Panc1 (cell line): ENCODE measurements around the gene SYNE1.

ENCODE experiments used
- CTCF ChIP-seq: fragments of 450-650 bp; IDR thresholded peaks from 2 replicates; pipeline ENCODE4 v1.5.1; 2017; ENCODE audit warnings: mild to moderate bottlenecking
- POLR2AphosphoS5 ChIP-seq: IDR thresholded peaks from 2 replicates; pipeline ENCODE4 v1.6.1; 2012; ENCODE audit warnings: mild to moderate bottlenecking, low read depth, low read length, moderate library complexity
- REST ChIP-seq, 2 experiments: IDR thresholded peaks; 2 replicates each; pipeline ENCODE4 v1.6.1; 2011 to 2012; ENCODE audit warnings: low read depth in 2 of 2, control low read depth in 1 of 2, low read length in 1 of 2, mild to moderate bottlenecking in 1 of 2, moderate library complexity in 1 of 2; ENCODE audit not compliant: insufficient read depth in 1 of 2
- SIN3A ChIP-seq: IDR thresholded peaks from 2 replicates; pipeline ENCODE4 v1.6.1; 2012; ENCODE audit warnings: low read depth, mild to moderate bottlenecking, low read length, moderate library complexity, borderline replicate concordance; ENCODE audit not compliant: insufficient read depth

GRCh38 chr6:152680151-152680550 lies 43.0 kb upstream of the SYNE1 start:
- TF ChIP-seq CTCF (no peak), POLR2AphosphoS5 (no peak), REST (IDR thresholded peaks at IDR 0.05; ENCODE audit: insufficient read depth in 1 of 2, low read depth in 2 of 2, low read length in 1 of 2) (no peak), SIN3A (no peak)
